ENCODE data around the gene TMEM45A. TPM values are rescaled to one million over a fixed set of nuclear protein-coding genes. Genes with fewer than 3 reads are reported as not detected.

The TMEM45A gene
- total and polyA plus RNA-seq, 2 donors (not counting 3 experiments of a cell fraction or from before 2014, with no cell fraction given) = 5.6 to 8.6 TPM

- Histone ChIP-seq H4K20me1 (replicated peaks; ENCODE audit: control insufficient read depth, extremely low read depth, insufficient read depth, low read length) (no peaks in the 10 kb centered on the region), H3K27ac (ENCODE audit: insufficient read depth, low read depth, low read length) (no peak overlapping the region), H3K27me3 (ENCODE audit: control insufficient read depth in 2 of 2, insufficient read depth in 2 of 2, low read length in 2 of 2) (no peaks in the 10 kb centered on the region), H3K79me2 (ENCODE audit: control insufficient read depth, insufficient read depth, low read length) (no peaks in the 10 kb centered on the region), H3K4me2 (ENCODE audit: insufficient read depth, low read length) (no peak overlapping the region), H3K36me3 (ENCODE audit: control insufficient read depth in 2 of 2, extremely low read depth in 1 of 2, insufficient read depth in 2 of 2, low read length in 2 of 2) (no peaks in the 10 kb centered on the region), H3K9ac (replicated peaks; ENCODE audit: extremely low read depth, insufficient read depth, low read length) (no peak overlapping the region), H3K9me3 (replicated peaks; ENCODE audit: control insufficient read depth, insufficient read depth, low read length) (no peaks in the 10 kb centered on the region), H2AFZ (ENCODE audit: low read depth, low read length) (no peak overlapping the region), H3K4me1 (ENCODE audit: control insufficient read depth, extremely low read depth, insufficient read depth, low read length) (no peaks in the 10 kb centered on the region), H3K4me3 (replicated peaks in 1 of 3; ENCODE audit: insufficient read depth in 1 of 3, low read depth in 1 of 3, low read length in 3 of 3) (no peak overlapping the region), H3K9me1 (replicated peaks; ENCODE audit: control insufficient read depth, extremely low read depth, insufficient read depth, low read length) (no peaks in the 10 kb centered on the region)
- BruUV-seq (replicated peaks) = no TSS peak
- no peak for DNase-seq (ENCODE audit: low read depth, low spot score)
- dilution Hi-C loops (cut with MboI; ENCODE audit: extremely low pct_ligation_motif_present, low sequenced_read_pairs) (no loop called here), intact Hi-C loops (cut with micrococcal nuclease) (no loop called here)
- CTCF ChIA-PET = interaction anchor here (2.7 to 3.7 kb wide), 2 partner anchors 16 to 111 kb away, joined by 10 to 23 read pairs; no protein-coding TSS in a partner anchor
- POLR2A ChIA-PET = interaction anchor here (0.6 kb wide), 1 partner anchor 348 kb away, joined by 4 read pairs; no protein-coding TSS in a partner anchor
- no peak for FAIRE-seq
- TF ChIP-seq CTCF (IDR thresholded peaks at IDR 0.05; ENCODE audit: extremely low read depth in 1 of 2, insufficient read depth in 1 of 2, low read depth in 1 of 2, low read length in 2 of 2) (no peak), MAX (IDR thresholded peaks at IDR 0.05; ENCODE audit: insufficient read depth, insufficient read length) (no peak), POLR2AphosphoS5 (IDR thresholded peaks at IDR 0.05; ENCODE audit: insufficient read depth, low read depth, low read length) (no peak), FOS (IDR thresholded peaks at IDR 0.05; ENCODE audit: borderline replicate concordance, insufficient read depth, low read length) (no peak), GATA2 (IDR thresholded peaks at IDR 0.05; ENCODE audit: insufficient read depth, insufficient read length, low read depth, low read length) (no peak), POLR2A (IDR thresholded peaks at IDR 0.05; ENCODE audit: low read depth, low read length) (no peak), EZH2 (IDR thresholded peaks at IDR 0.05; ENCODE audit: borderline replicate concordance, low read depth, low read length, severe bottlenecking) (no peak), MYC (IDR thresholded peaks at IDR 0.05; ENCODE audit: low read depth, low read length) (no peak)
Observed at GRCh38 chr3:100574536-100574935, 82.1 kb downstream of the TMEM45A start.
